MM.1S (cell line): ENCODE results near the gene AGAP1.

Source experiments
- DNase-seq: peaks from one replicate; pipeline ENCODE4 v3.0.0-alpha.2; 2015
- H2AFZ ChIP-seq: fragments of 300-600 bp; sonication (generic); 2 replicates; pipeline ENCODE4 v1.6.0; 2016; ENCODE audit warnings: antibody characterized with exemption, low read length
- H3F3A ChIP-seq: fragments of 300-600 bp; sonication (generic); 2 replicates; pipeline ENCODE4 v1.6.1; 2016; ENCODE audit warnings: mild to moderate bottlenecking, antibody characterized with exemption, low read length, moderate library complexity, mixed read lengths; ENCODE audit not compliant: insufficient read depth
- H3K27ac ChIP-seq: fragments of 300-600 bp; sonication (generic); 2 replicates; pipeline ENCODE4 v1.5.1; 2016; ENCODE audit warnings: mild to moderate bottlenecking, low read length
- H3K27me3 ChIP-seq: fragments of 300-600 bp; sonication (generic); replicated peaks from 2 replicates; pipeline ENCODE4 v1.6.0; 2016; ENCODE audit warnings: low read length; ENCODE audit not compliant: insufficient read depth
- H3K36me3 ChIP-seq: fragments of 300-600 bp; sonication (generic); replicated peaks from 2 replicates; pipeline ENCODE4 v1.6.1; 2016; ENCODE audit warnings: mild to moderate bottlenecking, low read length, mixed read lengths; ENCODE audit not compliant: insufficient read depth
- H3K4me1 ChIP-seq: fragments of 300-600 bp; sonication (generic); 2 replicates; pipeline ENCODE4 v1.6.1; 2016; ENCODE audit warnings: low read length, mixed read lengths
- H3K4me2 ChIP-seq: fragments of 300-600 bp; sonication (generic); 2 replicates; pipeline ENCODE4 v1.6.0; 2016; ENCODE audit warnings: low read depth, low read length
- H3K4me3 ChIP-seq: fragments of 300-600 bp; sonication (generic); 2 replicates; pipeline ENCODE4 v1.5.1; 2016; ENCODE audit warnings: low read length, mixed read lengths
- H3K79me2 ChIP-seq: fragments of 300-600 bp; sonication (generic); 2 replicates; pipeline ENCODE4 v1.6.1; 2016; ENCODE audit warnings: mixed run types, low read length, mixed read lengths
- H3K9ac ChIP-seq: fragments of 300-600 bp; sonication (generic); 2 replicates; pipeline ENCODE4 v1.6.1; 2016; ENCODE audit warnings: low read length, mixed read lengths
- H3K9me2 ChIP-seq: fragments of 300-600 bp; sonication (generic); replicated peaks from 2 replicates; pipeline ENCODE4 v1.6.1; 2016; ENCODE audit warnings: mild to moderate bottlenecking, low read length, mixed read lengths; ENCODE audit not compliant: insufficient read depth
- H3K9me3 ChIP-seq: fragments of 300-600 bp; sonication (generic); replicated peaks from 2 replicates; pipeline ENCODE4 v1.6.1; 2016; ENCODE audit warnings: mild to moderate bottlenecking, low read length, mixed read lengths; ENCODE audit not compliant: insufficient read depth
- H4K20me1 ChIP-seq: fragments of 300-600 bp; sonication (generic); 2 replicates; pipeline ENCODE4 v1.6.1; 2016; ENCODE audit warnings: mild to moderate bottlenecking, low read length, moderate library complexity, mixed read lengths; ENCODE audit not compliant: insufficient read depth
- CTCF ChIP-seq: fragments of 300-600 bp; sonication (generic); IDR thresholded peaks from 2 replicates; pipeline ENCODE4 v1.5.1; 2016; ENCODE audit warnings: antibody characterized with exemption, low read length, mixed read lengths
- EZH2 ChIP-seq: fragments of 300-600 bp; sonication (generic); optimal IDR thresholded peaks from 2 replicates; pipeline ENCODE3; 2017; ENCODE audit warnings: low read depth, mild to moderate bottlenecking, antibody characterized with exemption, low read length, mixed read lengths
- EZH2phosphoT487 ChIP-seq: fragments of 300-600 bp; sonication (generic); IDR thresholded peaks from 2 replicates; pipeline ENCODE4 v1.6.1; 2018; ENCODE audit warnings: antibody characterized with exemption, low read length

AGAP1 gene

DNA sequence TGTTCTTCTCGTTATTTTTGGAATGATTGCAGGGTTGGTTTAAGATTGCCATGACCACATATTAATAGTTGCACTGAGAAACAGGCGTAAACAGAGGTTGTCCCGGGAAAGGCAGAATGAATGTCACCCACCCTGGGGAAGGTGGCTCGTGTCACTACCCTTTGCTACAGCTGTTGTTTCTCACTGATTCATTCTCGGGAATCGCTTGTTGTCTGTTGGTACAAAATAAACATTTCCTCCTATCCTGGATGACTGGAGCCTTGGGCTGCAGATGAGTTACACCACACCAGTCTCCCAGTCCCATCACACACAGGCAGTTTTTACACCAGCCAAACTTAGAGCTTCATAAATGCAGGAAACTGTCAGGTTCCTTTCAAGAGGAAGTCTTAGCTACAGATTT lies 457.6 kb downstream of the AGAP1 start:
- Histone ChIP-seq H3K36me3 (no peaks in the 10 kb centered on the region), H3F3A (no peaks in the 10 kb centered on the region), H3K4me2 (peak overlapping the region; percentile 39), H3K9me3 (no peaks in the 10 kb centered on the region), H2AFZ (no peak overlapping the region), H3K4me3 (no peak overlapping the region), H3K9ac (0 out of 2 replicates have a peak overlapping the region, but pooled peaks have one; percentile 3), H4K20me1 (no peaks in the 10 kb centered on the region), H3K79me2 (no peaks in the 10 kb centered on the region), H3K27me3 (no peaks in the 10 kb centered on the region), H3K27ac (peak overlapping the region; percentile 54; the same call in 1 of the 2 replicates), H3K9me2 (no peaks in the 10 kb centered on the region), H3K4me1 (peaks cover 7% of the 10 kb centered on the region; the same call in 1 of the 2 replicates)
- no peak for DNase-seq
- TF ChIP-seq CTCF = no peak
- TF ChIP-seq EZH2phosphoT487 = no peak
- no peak for TF ChIP-seq EZH2

DNA sequence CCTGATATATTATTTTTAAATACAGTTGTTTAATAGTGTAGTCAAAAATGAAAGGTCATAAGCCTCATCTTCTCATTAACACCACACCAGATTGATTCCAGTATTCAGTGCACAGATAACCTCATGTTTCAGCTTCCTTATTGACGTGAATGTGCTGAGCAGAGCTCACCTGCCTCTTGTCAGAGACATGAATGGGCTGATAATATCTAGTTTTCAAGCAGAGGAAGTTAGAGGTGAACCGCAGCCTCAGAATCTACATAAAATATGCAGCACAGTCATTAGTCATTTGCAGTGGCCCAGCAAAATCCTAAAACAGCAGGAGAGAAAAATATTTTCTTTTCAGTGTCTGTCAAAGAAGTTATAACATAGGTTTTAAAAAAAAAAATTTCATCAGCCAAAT lies 458.1 kb downstream of the AGAP1 start:
- peak overlapping the region; percentile 54; the same call in 1 of the 2 replicates for H3K27ac ChIP-seq
- no peaks in the 10 kb centered on the region for H3K9me3 ChIP-seq
- no peaks in the 10 kb centered on the region for H4K20me1 ChIP-seq
- 0 out of 2 replicates have a peak overlapping the region, but pooled peaks have one; percentile 3 for H3K9ac ChIP-seq
- no peaks in the 10 kb centered on the region for H3K36me3 ChIP-seq
- TF ChIP-seq EZH2phosphoT487 (no peak), EZH2 (no peak), CTCF (no peak)
- H3K4me3 ChIP-seq = no peak overlapping the region
- no peaks in the 10 kb centered on the region for H3K9me2 ChIP-seq
- H2AFZ ChIP-seq = no peak overlapping the region
- peak; percentile 46 for DNase-seq
- H3K4me2 ChIP-seq = no peak overlapping the region
- H3K79me2 ChIP-seq = no peaks in the 10 kb centered on the region
- no peaks in the 10 kb centered on the region for H3F3A ChIP-seq
- H3K4me1 ChIP-seq = peaks cover 7% of the 10 kb centered on the region; the same call in 1 of the 2 replicates
- H3K27me3 ChIP-seq = no peaks in the 10 kb centered on the region

GRCh38 chr2:235952714-235953113 lies 458.9 kb downstream of the AGAP1 start:
- H3K9me2 ChIP-seq = no peaks in the 10 kb centered on the region
- H3K9me3 ChIP-seq = no peaks in the 10 kb centered on the region
- H3K4me3 ChIP-seq = no peak overlapping the region
- no peaks in the 10 kb centered on the region for H3K79me2 ChIP-seq
- TF ChIP-seq CTCF (no peak), EZH2 (no peak), EZH2phosphoT487 (no peak)
- no peaks in the 10 kb centered on the region for H3K36me3 ChIP-seq
- no peak overlapping the region for H2AFZ ChIP-seq
- H4K20me1 ChIP-seq = no peaks in the 10 kb centered on the region
- H3K4me2 ChIP-seq = no peak overlapping the region
- H3K27me3 ChIP-seq = no peaks in the 10 kb centered on the region
- H3K4me1 ChIP-seq = peaks cover 7% of the 10 kb centered on the region; the same call in 1 of the 2 replicates
- H3F3A ChIP-seq = no peaks in the 10 kb centered on the region
- no peak for DNase-seq
- no peak overlapping the region for H3K9ac ChIP-seq
- no peak overlapping the region for H3K27ac ChIP-seq
